ENCODE results near the gene BTBD1. TPM values are rescaled to one million over a fixed set of nuclear protein-coding genes. Genes with fewer than 3 reads are reported as not detected.

BTBD1 gene
- polyA plus RNA-seq, 1 of the 3 experiments (the other 2 are of a cell fraction) = 34.4 TPM

GRCh38 chr15:83039206-83039605 lies 27.8 kb downstream of the BTBD1 start:
- no peak overlapping the region for H3K4me3 ChIP-seq (ENCODE audit: low read depth in 2 of 2, low read length in 1 of 2)
- 0 out of 4 replicates have a peak overlapping the region, but pooled peaks of 1 of the 2 experiments have one; percentile 23 for H3K27ac ChIP-seq (ENCODE audit: low read depth in 2 of 2, low read length in 1 of 2)
- H2AFZ ChIP-seq (ENCODE audit: low read depth) = no peak overlapping the region
- H3K9me2 ChIP-seq = no peaks in the 10 kb centered on the region
- no peaks in the 10 kb centered on the region for H3K4me1 ChIP-seq (ENCODE audit: control insufficient read depth in 1 of 2, insufficient read depth in 2 of 2, low read depth in 1 of 2, low read length in 1 of 2)
- no peak overlapping the region for H3K4me2 ChIP-seq
- WGBS (ENCODE audit: low lambda C conversion rate) = 50% methylated on average over 1 of the region's 1 CpG
- POLR2A ChIA-PET = no interaction called here
- TF ChIP-seq USF2 (IDR thresholded peaks at IDR 0.05; ENCODE audit: borderline replicate concordance, low read depth, low read length) (no peak), MAX (IDR thresholded peaks at IDR 0.05; ENCODE audit: low read depth) (no peak), IRF3 (IDR thresholded peaks at IDR 0.05; ENCODE audit: low read depth, low read length) (no peak), RXRA (IDR thresholded peaks at IDR 0.05; ENCODE audit: borderline replicate concordance, low read depth) (no peak), RCOR1 (IDR thresholded peaks at IDR 0.05; ENCODE audit: low read length) (no peak), RAD21 (IDR thresholded peaks at IDR 0.05; ENCODE audit: low read length) (no peak), FOSL2 (IDR thresholded peaks at IDR 0.05; ENCODE audit: borderline replicate concordance, low read depth) (no peak), MXI1 (IDR thresholded peaks at IDR 0.05; ENCODE audit: low read depth, low read length) (no peak), NRF1 (IDR thresholded peaks at IDR 0.05; ENCODE audit: low read depth, low read length) (no peak)
- H3K9ac ChIP-seq = no peak overlapping the region
- no peaks in the 10 kb centered on the region for H3K9me3 ChIP-seq
- peaks cover 0 to 69% of the 10 kb centered on the region in 2 experiments for H3K36me3 ChIP-seq (replicated peaks in 1 of 2; ENCODE audit: control insufficient read depth in 1 of 2, insufficient read depth in 2 of 2, low read length in 1 of 2)
- no peaks in the 10 kb centered on the region for H3K27me3 ChIP-seq (ENCODE audit: insufficient read depth)
- CTCF ChIA-PET = no interaction called here
- no peak for DNase-seq
- H3F3A ChIP-seq (replicated peaks; ENCODE audit: insufficient read depth) = peaks cover 20% of the 10 kb centered on the region
- H4K20me1 ChIP-seq (ENCODE audit: insufficient read depth) = peaks cover 39% of the 10 kb centered on the region
- peaks cover 93% of the 10 kb centered on the region for H3K79me2 ChIP-seq (ENCODE audit: insufficient read depth)

GRCh38 chr15:83036253-83036652 lies 30.8 kb downstream of the BTBD1 start:
- peaks cover 98% of the 10 kb centered on the region for H3K79me2 ChIP-seq (ENCODE audit: insufficient read depth)
- DNase-seq = no peak
- H3K9me3 ChIP-seq = no peaks in the 10 kb centered on the region
- no peak overlapping the region for H3K4me3 ChIP-seq (ENCODE audit: low read depth in 2 of 2, low read length in 1 of 2)
- H3K4me2 ChIP-seq = no peak overlapping the region
- WGBS (ENCODE audit: low lambda C conversion rate) = 96% methylated on average over 6 of the region's 6 CpGs
- H3K9ac ChIP-seq = no peak overlapping the region
- no peak overlapping the region for H3K27ac ChIP-seq (ENCODE audit: low read depth in 2 of 2, low read length in 1 of 2)
- H2AFZ ChIP-seq (ENCODE audit: low read depth) = no peak overlapping the region
- no peaks in the 10 kb centered on the region for H3K27me3 ChIP-seq (ENCODE audit: insufficient read depth)
- peaks cover 0 to 56% of the 10 kb centered on the region in 2 experiments for H3K36me3 ChIP-seq (replicated peaks in 1 of 2; ENCODE audit: control insufficient read depth in 1 of 2, insufficient read depth in 2 of 2, low read length in 1 of 2)
- POLR2A ChIA-PET = no interaction called here
- H4K20me1 ChIP-seq (ENCODE audit: insufficient read depth) = peaks cover 39% of the 10 kb centered on the region
- CTCF ChIA-PET = no interaction called here
- peaks cover 20% of the 10 kb centered on the region for H3F3A ChIP-seq (replicated peaks; ENCODE audit: insufficient read depth)
- H3K9me2 ChIP-seq = no peaks in the 10 kb centered on the region
- no peaks in the 10 kb centered on the region for H3K4me1 ChIP-seq (ENCODE audit: control insufficient read depth in 1 of 2, insufficient read depth in 2 of 2, low read depth in 1 of 2, low read length in 1 of 2)
- TF ChIP-seq YY1 (IDR thresholded peaks at IDR 0.05; ENCODE audit: low read depth) (no peak), TEAD4 (IDR thresholded peaks at IDR 0.05; ENCODE audit: borderline replicate concordance, insufficient read depth) (no peak), JUND (IDR thresholded peaks at IDR 0.05) (no peak), POLR2AphosphoS5 (IDR thresholded peaks at IDR 0.05; ENCODE audit: low read depth, low read length) (no peak), ELF1 (IDR thresholded peaks at IDR 0.05) (no peak), SIN3A (IDR thresholded peaks at IDR 0.05; ENCODE audit: borderline replicate concordance, low read depth, low read length) (no peak), FOXJ3 (CRISPR knock-in tag; IDR thresholded peaks at IDR 0.05) (no peak), REST (IDR thresholded peaks at IDR 0.05; ENCODE audit: low read depth, low read length) (no peak), MXI1 (IDR thresholded peaks at IDR 0.05; ENCODE audit: low read depth, low read length) (no peak), PBX3 (IDR thresholded peaks at IDR 0.05) (no peak), NFIC (IDR thresholded peaks at IDR 0.05; ENCODE audit: borderline replicate concordance) (no peak), GATA2 (CRISPR knock-in tag; IDR thresholded peaks at IDR 0.05) (no peak), TAF1 (IDR thresholded peaks at IDR 0.05; ENCODE audit: borderline replicate concordance, low read depth, low read length) (no peak), SMC3 (IDR thresholded peaks at IDR 0.05; ENCODE audit: low read depth, low read length) (no peak), USF1 (IDR thresholded peaks at IDR 0.05; ENCODE audit: borderline replicate concordance, low read depth) (no peak)
